ENCODE data around the gene ALK. TPM values are rescaled to one million over a fixed set of nuclear protein-coding genes. Genes with fewer than 3 reads are reported as not detected.

Gene ALK
- total RNA-seq, 1 donor, result under 0.01 TPM

GRCh38 chr2:29916571-29916970, 4.8 kb downstream of the ALK start:
- no peaks in the 10 kb centered on the region for H3K9me3 ChIP-seq (ENCODE audit: low read depth, low read length)
- no peak overlapping the region for H3K4me3 ChIP-seq (ENCODE audit: insufficient read depth, low read length)

DNA sequence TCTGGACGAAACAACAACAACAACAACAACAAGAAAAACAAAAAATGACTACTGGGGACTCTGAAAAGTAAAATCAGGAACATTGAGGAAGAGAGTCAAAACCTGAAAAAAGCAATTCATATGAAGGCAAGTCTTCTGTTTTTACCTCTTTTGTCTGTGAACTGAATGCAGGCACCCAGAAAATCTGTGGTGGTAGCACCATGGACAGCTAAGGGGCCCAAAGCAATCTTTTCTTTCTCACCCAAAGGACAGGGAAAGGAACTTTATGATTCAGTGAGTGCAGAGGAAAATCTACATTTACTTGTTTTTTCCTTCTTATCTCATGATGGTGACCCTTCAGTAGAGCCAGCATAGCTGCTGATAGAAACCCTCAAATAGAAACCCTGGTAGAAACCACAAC, 10.4 kb downstream of the ALK start:
- Histone ChIP-seq H3K4me1 (ENCODE audit: insufficient read depth, low read length) (no peaks in the 10 kb centered on the region), H3K27ac (ENCODE audit: low read depth, low read length) (no peak overlapping the region), H3K79me2 (ENCODE audit: insufficient read depth, low read length) (no peaks in the 10 kb centered on the region), H3K27me3 (ENCODE audit: insufficient read depth, low read length) (no peaks in the 10 kb centered on the region), H3K9me3 (ENCODE audit: low read depth, low read length) (no peaks in the 10 kb centered on the region), H3K4me3 (ENCODE audit: insufficient read depth, low read length) (no peak overlapping the region), H3K4me2 (ENCODE audit: insufficient read depth, low read length) (no peak overlapping the region), H4K20me1 (ENCODE audit: insufficient read depth, low read length) (no peaks in the 10 kb centered on the region), H2AFZ (ENCODE audit: low read length) (no peak overlapping the region), H3K36me3 (ENCODE audit: insufficient read depth, low read length) (no peaks in the 10 kb centered on the region)
- TF ChIP-seq, protein P1, sequence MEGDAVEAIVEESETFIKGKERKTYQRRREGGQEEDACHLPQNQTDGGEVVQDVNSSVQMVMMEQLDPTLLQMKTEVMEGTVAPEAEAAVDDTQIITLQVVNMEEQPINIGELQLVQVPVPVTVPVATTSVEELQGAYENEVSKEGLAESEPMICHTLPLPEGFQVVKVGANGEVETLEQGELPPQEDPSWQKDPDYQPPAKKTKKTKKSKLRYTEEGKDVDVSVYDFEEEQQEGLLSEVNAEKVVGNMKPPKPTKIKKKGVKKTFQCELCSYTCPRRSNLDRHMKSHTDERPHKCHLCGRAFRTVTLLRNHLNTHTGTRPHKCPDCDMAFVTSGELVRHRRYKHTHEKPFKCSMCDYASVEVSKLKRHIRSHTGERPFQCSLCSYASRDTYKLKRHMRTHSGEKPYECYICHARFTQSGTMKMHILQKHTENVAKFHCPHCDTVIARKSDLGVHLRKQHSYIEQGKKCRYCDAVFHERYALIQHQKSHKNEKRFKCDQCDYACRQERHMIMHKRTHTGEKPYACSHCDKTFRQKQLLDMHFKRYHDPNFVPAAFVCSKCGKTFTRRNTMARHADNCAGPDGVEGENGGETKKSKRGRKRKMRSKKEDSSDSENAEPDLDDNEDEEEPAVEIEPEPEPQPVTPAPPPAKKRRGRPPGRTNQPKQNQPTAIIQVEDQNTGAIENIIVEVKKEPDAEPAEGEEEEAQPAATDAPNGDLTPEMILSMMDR (IDR thresholded peaks at IDR 0.05; ENCODE audit: extremely low read depth, low read depth, low read length), result no peak
- no peak for DNase-seq (ENCODE audit: insufficient read length, low spot score, missing footprints)

More at GRCh38 chr2:29916571-29916970, 4.8 kb downstream of the ALK start:
- Histone ChIP-seq H3K4me2 (ENCODE audit: insufficient read depth, low read length) (no peak overlapping the region), H3K79me2 (ENCODE audit: insufficient read depth, low read length) (no peaks in the 10 kb centered on the region), H3K27me3 (ENCODE audit: insufficient read depth, low read length) (peaks cover 27% of the 10 kb centered on the region), H3K27ac (ENCODE audit: low read depth, low read length) (no peak overlapping the region), H2AFZ (ENCODE audit: low read length) (no peak overlapping the region), H3K36me3 (ENCODE audit: insufficient read depth, low read length) (no peaks in the 10 kb centered on the region), H3K4me1 (ENCODE audit: insufficient read depth, low read length) (no peaks in the 10 kb centered on the region), H4K20me1 (ENCODE audit: insufficient read depth, low read length) (no peaks in the 10 kb centered on the region)
- TF ChIP-seq, protein P1 (IDR thresholded peaks at IDR 0.05; ENCODE audit: extremely low read depth, low read depth, low read length), result no peak
- DNase-seq (ENCODE audit: insufficient read length, low spot score, missing footprints), result no peak

GRCh38 chr2:29910465-29910864, 10.9 kb downstream of the ALK start:
- Histone ChIP-seq H3K4me2 (ENCODE audit: insufficient read depth, low read length) (no peak overlapping the region), H3K4me1 (ENCODE audit: insufficient read depth, low read length) (no peaks in the 10 kb centered on the region), H3K9me3 (ENCODE audit: low read depth, low read length) (no peaks in the 10 kb centered on the region), H3K27ac (ENCODE audit: low read depth, low read length) (no peak overlapping the region), H4K20me1 (ENCODE audit: insufficient read depth, low read length) (no peaks in the 10 kb centered on the region), H3K36me3 (ENCODE audit: insufficient read depth, low read length) (no peaks in the 10 kb centered on the region), H2AFZ (ENCODE audit: low read length) (no peak overlapping the region), H3K79me2 (ENCODE audit: insufficient read depth, low read length) (no peaks in the 10 kb centered on the region), H3K27me3 (ENCODE audit: insufficient read depth, low read length) (no peaks in the 10 kb centered on the region), H3K4me3 (ENCODE audit: insufficient read depth, low read length) (no peak overlapping the region)
- TF ChIP-seq, protein P1 (IDR thresholded peaks at IDR 0.05; ENCODE audit: extremely low read depth, low read depth, low read length), result no peak
- no peak for DNase-seq (ENCODE audit: insufficient read length, low spot score, missing footprints)

- Histone ChIP-seq H3K4me2 (ENCODE audit: insufficient read depth, low read length) (no peak overlapping the region), H3K27me3 (ENCODE audit: insufficient read depth, low read length) (no peaks in the 10 kb centered on the region), H2AFZ (ENCODE audit: low read length) (no peak overlapping the region), H3K27ac (ENCODE audit: low read depth, low read length) (no peak overlapping the region), H3K9me3 (ENCODE audit: low read depth, low read length) (no peaks in the 10 kb centered on the region), H4K20me1 (ENCODE audit: insufficient read depth, low read length) (no peaks in the 10 kb centered on the region), H3K4me1 (ENCODE audit: insufficient read depth, low read length) (no peaks in the 10 kb centered on the region), H3K36me3 (ENCODE audit: insufficient read depth, low read length) (no peaks in the 10 kb centered on the region), H3K79me2 (ENCODE audit: insufficient read depth, low read length) (no peaks in the 10 kb centered on the region), H3K4me3 (ENCODE audit: insufficient read depth, low read length) (no peak overlapping the region)
- no peak for DNase-seq (ENCODE audit: insufficient read length, low spot score, missing footprints)
- TF ChIP-seq, protein P1 (IDR thresholded peaks at IDR 0.05; ENCODE audit: extremely low read depth, low read depth, low read length), result no peak
These were observed 19.0 kb downstream of the ALK start for GRCh38 chr2:29902356-29902755.

Data from osteoblast (primary cell).